CD14-positive monocyte (primary cell): ENCODE measurements around the gene FAM177B. TPM values are rescaled to one million over a fixed set of nuclear protein-coding genes. Genes with fewer than 3 reads are reported as not detected.

Experiments used
- DNase-seq, 3 donors: peaks; one replicate each; pipeline ENCODE4 v3.0.0-alpha.2; 2011 to 2022
- H2AFZ ChIP-seq: 2 replicates; pipeline ENCODE4 v1.6.0; 2012; ENCODE audit warnings: mild to moderate bottlenecking, low read depth, low read length, inconsistent platforms; ENCODE audit not compliant: insufficient read depth, poor library complexity, severe bottlenecking
- H3K27ac ChIP-seq, 2 donors: 1 replicate in 1 of 2; 2 replicates in 1 of 2; pipeline ENCODE4 v1.5.1; 2012 to 2013; ENCODE audit warnings: low read length in 2 of 2, control low read depth in 1 of 2, inconsistent platforms in 1 of 2, low read depth in 1 of 2, mild to moderate bottlenecking in 1 of 2
- H3K27me3 ChIP-seq, 2 donors: one replicate each; pipeline versions ENCODE4 v1.6.0 to v1.6.1; 2011 to 2013; ENCODE audit warnings: low read length in 2 of 2; ENCODE audit not compliant: control insufficient read depth in 2 of 2, insufficient read depth in 2 of 2
- H3K36me3 ChIP-seq, 2 donors: replicated peaks in 1 of 2; 1 replicate in 1 of 2; 2 replicates in 1 of 2; pipeline versions ENCODE4 v1.5.1 to v1.6.1; 2012 to 2013; ENCODE audit warnings: low read length in 2 of 2, control low read depth in 1 of 2, inconsistent platforms in 1 of 2, mild to moderate bottlenecking in 1 of 2; ENCODE audit not compliant: insufficient read depth in 2 of 2, control insufficient read depth in 1 of 2
- H3K4me1 ChIP-seq, 2 donors: 1 replicate in 1 of 2; 2 replicates in 1 of 2; pipeline versions ENCODE4 v1.5.1 to v1.6.1; 2012 to 2013; ENCODE audit warnings: low read length in 2 of 2, control low read depth in 1 of 2, inconsistent platforms in 1 of 2, mild to moderate bottlenecking in 1 of 2, moderate library complexity in 1 of 2; ENCODE audit not compliant: insufficient read depth in 2 of 2, control insufficient read depth in 1 of 2
- H3K4me2 ChIP-seq: replicated peaks from 2 replicates; pipeline ENCODE3; 2012; ENCODE audit warnings: low read length, moderate library complexity, mild to moderate bottlenecking; ENCODE audit not compliant: poor library complexity, severe bottlenecking; ENCODE audit errors: extremely low read depth
- H3K4me3 ChIP-seq, 3 experiments: fragments of 200-600 bp in 1 of 3; sonication (generic) in 1 of 3; replicated peaks in 1 of 3; 1 replicate in 2 of 3; 2 replicates in 1 of 3; pipeline ENCODE4 v1.5.1; 2011 to 2013; ENCODE audit warnings: low read length in 3 of 3, mild to moderate bottlenecking in 3 of 3, control low read depth in 2 of 3, low read depth in 2 of 3, inconsistent platforms in 1 of 3, moderate library complexity in 1 of 3
- H3K79me2 ChIP-seq: 2 replicates; pipeline ENCODE4 v1.6.0; 2012; ENCODE audit warnings: mild to moderate bottlenecking, control low read depth, inconsistent platforms, low read length, moderate library complexity; ENCODE audit not compliant: insufficient read depth
- H3K9ac ChIP-seq: 2 replicates; pipeline ENCODE4 v1.6.0; 2017; ENCODE audit warnings: low read length, mild to moderate bottlenecking; ENCODE audit not compliant: insufficient read depth, poor library complexity, severe bottlenecking
- H3K9me3 ChIP-seq, 2 donors: replicated peaks in 1 of 2; 1 replicate in 1 of 2; 2 replicates in 1 of 2; pipeline versions ENCODE4 v1.5.1 to v1.6.1; 2012 to 2013; ENCODE audit warnings: low read length in 2 of 2, control low read depth in 1 of 2; ENCODE audit not compliant: control insufficient read depth in 1 of 2, insufficient read depth in 1 of 2
- H4K20me1 ChIP-seq: 2 replicates; pipeline ENCODE4 v1.6.0; 2012; ENCODE audit warnings: mild to moderate bottlenecking, low read length, control low read depth, moderate library complexity; ENCODE audit not compliant: insufficient read depth
- H3K27ac Mint-ChIP-seq, 7 donors: one replicate each; pipeline ENCODE4 v1.8.0; 2020; ENCODE audit warnings: mild to moderate bottlenecking in 7 of 7, mixed read lengths in 7 of 7, moderate library complexity in 6 of 7, inconsistent platforms in 2 of 7
- H3K27me3 Mint-ChIP-seq, 3 donors: one replicate each; pipeline ENCODE4 v1.8.0; 2021 to 2022; ENCODE audit warnings: low read depth in 3 of 3, mild to moderate bottlenecking in 3 of 3, mixed read lengths in 3 of 3, moderate library complexity in 3 of 3, inconsistent platforms in 1 of 3
- H3K36me3 Mint-ChIP-seq, 2 donors: one replicate each; pipeline ENCODE4 v1.8.0; 2020; ENCODE audit warnings: mixed read lengths in 2 of 2, inconsistent platforms in 1 of 2, mild to moderate bottlenecking in 1 of 2
- H3K4me1 Mint-ChIP-seq: one replicate; pipeline ENCODE4 v1.8.0; 2020; ENCODE audit warnings: mild to moderate bottlenecking, mixed read lengths
- H3K4me3 Mint-ChIP-seq, 2 donors: one replicate each; pipeline ENCODE4 v1.8.0; 2020; ENCODE audit warnings: mild to moderate bottlenecking in 2 of 2, mixed read lengths in 2 of 2, moderate library complexity in 1 of 2
- H3K9me3 Mint-ChIP-seq, 7 donors: one replicate each; pipeline ENCODE4 v1.8.0; 2020 to 2022; ENCODE audit warnings: mixed read lengths in 7 of 7, mild to moderate bottlenecking in 6 of 7, moderate library complexity in 6 of 7, inconsistent platforms in 2 of 7
- CTCF ChIP-seq: fragments of 200-600 bp; IDR thresholded peaks from one replicate; pipeline ENCODE4 v1.8.0; 2022; ENCODE audit warnings: antibody characterized with exemption, mild to moderate bottlenecking
- WGBS: methylation state at CpG from one replicate; pipeline ENCODE4 v1.1.5; 2013; ENCODE audit warnings: missing lambda C conversion rate; ENCODE audit not compliant: insufficient coverage; 5-methylcytosine and 5-hydroxymethylcytosine counted together
- intact Hi-C, 2 donors: fragments of 100-400 bp; cut with micrococcal nuclease; formaldehyde crosslinking; loops; one replicate each; pipeline versions ENCODE4 v1.15.0 to v1.15.1; 2023
- polyA plus RNA-seq, 3 donors: library from polyadenylated mRNA; depleted of rRNA in 1 of 3; unstranded in 2 of 3; stranded (reverse) in 1 of 3; fragments of 300-500 nt in 2 of 3; fragments of >200 nt in 1 of 3; fragmentation: Illumina TruSeq in 2 of 3; gene quantifications; 1 replicate in 2 of 3; 2 replicates in 1 of 3; pipeline ENCODE4 v1.2.3, GENCODE V29; 2012 to 2021

The FAM177B gene
- polyA plus RNA-seq, 3 donors = not detected

- H3K9me3 ChIP-seq = no peaks in the 10 kb centered on the region
- no peaks in the 10 kb centered on the region for H3K79me2 ChIP-seq
- peaks cover 0 to 8% of the 10 kb centered on the region in 2 donors for H3K4me1 ChIP-seq
- no peak overlapping the region for H3K4me3 ChIP-seq
- no peak overlapping the region for H3K9ac ChIP-seq
- no peaks in the 10 kb centered on the region for H3K36me3 Mint-ChIP-seq
- H3K4me1 Mint-ChIP-seq = peaks cover 16% of the 10 kb centered on the region
- TF ChIP-seq CTCF = no peak
- H3K27me3 ChIP-seq = no peaks in the 10 kb centered on the region
- intact Hi-C loops = no loop called here
- no peak overlapping the region for H3K27ac ChIP-seq
- no peak overlapping the region for H3K27ac Mint-ChIP-seq
- H2AFZ ChIP-seq = no peak overlapping the region
- H3K9me3 Mint-ChIP-seq = peaks cover 0 to 4% (median 0%) of the 10 kb centered on the region in 7 donors
- DNase-seq = no peak
- H3K36me3 ChIP-seq = no peaks in the 10 kb centered on the region
- H3K4me3 Mint-ChIP-seq = no peak overlapping the region
- no peak overlapping the region for H3K4me2 ChIP-seq
- no peaks in the 10 kb centered on the region for H4K20me1 ChIP-seq
- peaks cover 0 to 1% (median 0%) of the 10 kb centered on the region in 3 donors for H3K27me3 Mint-ChIP-seq
- 87% methylated on average over 9 of the region's 10 CpGs for WGBS
These were observed 20.8 kb downstream of the FAM177B start for GRCh38 chr1:222757646-222758268.

- H3K27ac ChIP-seq = no peak overlapping the region
- H3K36me3 Mint-ChIP-seq = no peaks in the 10 kb centered on the region
- no peak overlapping the region for H3K9ac ChIP-seq
- H3K36me3 ChIP-seq = no peaks in the 10 kb centered on the region
- no peak overlapping the region for H3K4me3 Mint-ChIP-seq
- H3K9me3 Mint-ChIP-seq = peaks cover 0 to 6% (median 2%) of the 10 kb centered on the region in 7 donors
- no peaks in the 10 kb centered on the region for H4K20me1 ChIP-seq
- H3K27me3 Mint-ChIP-seq = peaks cover 0 to 1% (median 0%) of the 10 kb centered on the region in 3 donors
- H3K27ac Mint-ChIP-seq = no peak overlapping the region
- no peak for TF ChIP-seq CTCF
- H3K79me2 ChIP-seq = no peaks in the 10 kb centered on the region
- peaks cover 11% of the 10 kb centered on the region for H3K4me1 Mint-ChIP-seq
- no peak for DNase-seq
- no peak overlapping the region for H3K4me3 ChIP-seq
- H3K9me3 ChIP-seq = no peaks in the 10 kb centered on the region
- peaks cover 0 to 3% of the 10 kb centered on the region in 2 donors for H3K4me1 ChIP-seq
- H3K4me2 ChIP-seq = no peak overlapping the region
- no peaks in the 10 kb centered on the region for H3K27me3 ChIP-seq
- H2AFZ ChIP-seq = no peak overlapping the region
- intact Hi-C loops = no loop called here
- 84% methylated on average over 3 of the region's 5 CpGs for WGBS
These were observed 22.5 kb downstream of the FAM177B start for GRCh38 chr1:222759451-222760035.
